K562 (cell line): ENCODE results near the gene ARHGAP26. TPM values are rescaled to one million over a fixed set of nuclear protein-coding genes. Genes with fewer than 3 reads are reported as not detected.

Source experiments
- ATAC-seq: fragments of 200-7000 bp; cut with Tn5 transposase; 3 replicates; pipeline ENCODE4 v1.9.1; 2020; ENCODE audit warnings: moderate library complexity
- BruUV-seq: library from RNA; stranded (reverse); fragments of 400-500 nt; replicated peaks from 2 replicates; lab custom pipeline; 2021; lab: Mats Ljungman, UMichigan
- CTCF ChIA-PET: fragments of 300-600 bp; formaldehyde crosslinking; extraction: SDS; loops from one replicate; lab custom pipeline; 2021; ENCODE audit warnings: low intra/inter-chr PET ratio; lab: Yijun Ruan, JAX
- POLR2A ChIA-PET: fragments of 300-600, 350-650 bp; sonication (Branson Sonifier 250); formaldehyde crosslinking; extraction: SDS; loops from one replicate; lab custom pipeline; 2021; ENCODE audit warnings: antibody characterized with exemption, inconsistent platforms; lab: Yijun Ruan, JAX
- DNase-seq, 4 experiments: peaks; one replicate each; pipeline versions ENCODE4 v3.0.0 to v3.0.0-alpha.2; 2011 to 2018; ENCODE audit warnings: low spot score in 3 of 4, mixed read lengths in 3 of 4; ENCODE audit errors: extremely low read depth in 1 of 4
- FAIRE-seq: peaks from 2 replicates; lab custom pipeline; 2011; peaks lifted over from hg19 to GRCh38; lab: Jason Lieb, UNC
- H2AFZ ChIP-seq: 2 replicates; pipeline ENCODE4 v1.6.0; 2011; ENCODE audit warnings: low read depth, low read length, control low read depth, inconsistent platforms
- H3K27ac ChIP-seq: fragments of 200-600 bp; 3 replicates; pipeline ENCODE4 v1.8.0; 2011; ENCODE audit warnings: low read depth, mild to moderate bottlenecking, control low read depth, inconsistent platforms, low read length, moderate library complexity, mixed read lengths; ENCODE audit errors: extremely low read depth
- H3K27me3 ChIP-seq, 2 experiments: fragments of 300-600 bp in 1 of 2; 2 replicates in 1 of 2; 3 replicates in 1 of 2; pipeline versions ENCODE4 v1.6.0 to v1.8.0; 2011; ENCODE audit warnings: inconsistent platforms in 2 of 2, low read length in 2 of 2, mild to moderate bottlenecking in 1 of 2, mixed read lengths in 1 of 2, moderate library complexity in 1 of 2; ENCODE audit not compliant: control insufficient read depth in 2 of 2, insufficient read depth in 2 of 2
- H3K36me3 ChIP-seq: fragments of 300-600 bp; 3 replicates; pipeline ENCODE4 v1.8.0; 2011; ENCODE audit warnings: mild to moderate bottlenecking, low read length, inconsistent platforms; ENCODE audit not compliant: control insufficient read depth, insufficient read depth
- H3K4me1 ChIP-seq, 2 experiments: fragments of 200-600 bp in 1 of 2; replicated peaks in 1 of 2; 2 replicates in 1 of 2; 3 replicates in 1 of 2; pipeline versions ENCODE4 v1.5.1 to v1.8.0; 2011; ENCODE audit warnings: inconsistent platforms in 2 of 2, low read length in 2 of 2, mild to moderate bottlenecking in 1 of 2, mixed read lengths in 1 of 2, moderate library complexity in 1 of 2; ENCODE audit not compliant: control insufficient read depth in 2 of 2, insufficient read depth in 2 of 2
- H3K4me2 ChIP-seq: 2 replicates; pipeline ENCODE4 v1.6.1; 2011; ENCODE audit warnings: low read length, control low read depth, inconsistent platforms, mixed read lengths; ENCODE audit not compliant: insufficient read depth
- H3K4me3 ChIP-seq: fragments of 200-600 bp; sonication (generic), shearing (Covaris generic); 2 replicates; pipeline ENCODE4 v1.5.1; 2016; ENCODE audit warnings: control low read depth, inconsistent platforms
- H3K79me2 ChIP-seq: fragments of 200-600 bp; 3 replicates; pipeline ENCODE4 v1.8.0; 2011; ENCODE audit warnings: low read length, inconsistent platforms; ENCODE audit not compliant: control insufficient read depth, insufficient read depth
- H3K9ac ChIP-seq, 2 experiments: 2 replicates each; pipeline versions ENCODE4 v1.6.0 to v1.6.1; 2011; ENCODE audit warnings: low read depth in 2 of 2, low read length in 2 of 2, control low read depth in 1 of 2, inconsistent platforms in 1 of 2, mild to moderate bottlenecking in 1 of 2, mixed read lengths in 1 of 2; ENCODE audit not compliant: insufficient read depth in 1 of 2
- H3K9me1 ChIP-seq: one replicate; pipeline ENCODE4 v1.6.0; 2011; ENCODE audit warnings: inconsistent platforms, mild to moderate bottlenecking, low read length, moderate library complexity; ENCODE audit not compliant: control insufficient read depth, insufficient read depth
- H3K9me3 ChIP-seq: replicated peaks from 2 replicates; pipeline ENCODE4 v1.5.1; 2011; ENCODE audit warnings: low read depth, low read length, inconsistent platforms; ENCODE audit not compliant: control insufficient read depth, insufficient read depth
- H4K20me1 ChIP-seq: replicated peaks from 2 replicates; pipeline ENCODE4 v1.6.1; 2011; ENCODE audit warnings: low read length, inconsistent platforms, mixed read lengths; ENCODE audit not compliant: control insufficient read depth, insufficient read depth
- ATF7 ChIP-seq: fragments of 450-650 bp; IDR thresholded peaks from 2 replicates; pipeline ENCODE4 v1.7.1; 2014; ENCODE audit warnings: mild to moderate bottlenecking, moderate library complexity
- CBX2 ChIP-seq: fragments of 200-600 bp; sonication (generic); IDR thresholded peaks from one replicate; pipeline ENCODE4 v1.6.1; 2012; ENCODE audit warnings: mild to moderate bottlenecking, low read length, inconsistent platforms; ENCODE audit not compliant: insufficient read depth, poor library complexity, severe bottlenecking
- CSDE1 ChIP-seq, 2 experiments: fragments of 450-650 bp; IDR thresholded peaks; 2 replicates each; pipeline ENCODE4 v1.6.1; 2016; ENCODE audit warnings: mild to moderate bottlenecking in 1 of 2
- GABPA ChIP-seq: fragments of 200-800 bp; sonication (Bioruptor generic); conservative IDR thresholded peaks from 2 replicates; pipeline ENCODE4 v1.6.1; 2016; ENCODE audit warnings: low read depth, missing genetic modification characterization, missing compliant biosample characterization
- HNRNPK ChIP-seq: fragments of 200-400 bp; formaldehyde crosslinking; IDR thresholded peaks from one replicate; pipeline ENCODE4 v1.6.1; 2018; ENCODE audit warnings: mild to moderate bottlenecking, low read depth, low read length; ENCODE audit not compliant: poor library complexity, severe bottlenecking
- RUNX1 ChIP-seq: sonication (generic); IDR thresholded peaks from 2 replicates; pipeline ENCODE4 v1.6.1; 2016; ENCODE audit warnings: antibody characterized with exemption, low read depth
- ZNF507 ChIP-seq: conservative IDR thresholded peaks from 2 replicates; pipeline ENCODE4 v1.6.1; 2017; ENCODE audit warnings: missing genetic modification characterization, missing compliant biosample characterization
- ZNF766 ChIP-seq: fragments of 200-800 bp; sonication (Bioruptor generic); conservative IDR thresholded peaks from 2 replicates; pipeline ENCODE4 v1.6.1; 2016; ENCODE audit warnings: missing genetic modification characterization, missing compliant biosample characterization
- ZSCAN32 ChIP-seq: fragments of 450-650 bp; formaldehyde crosslinking; IDR thresholded peaks from 2 replicates; pipeline ENCODE4 v1.4.0; 2020; ENCODE audit warnings: mild to moderate bottlenecking, moderate library complexity
- WGBS: fragments of 100-300 bp; shearing (Covaris generic); methylation state at CpG from one replicate; pipeline ENCODE4 v1.1.6; 2016; ENCODE audit warnings: low coverage, mixed read lengths; ENCODE audit not compliant: insufficient coverage; ENCODE audit errors: missing lambda C conversion rate; 5-methylcytosine and 5-hydroxymethylcytosine counted together
- in situ Hi-C: fragments of 300-500 bp; cut with MboI; formaldehyde crosslinking; loops from 4 replicates; pipeline ENCODE4 v1.15.0; 2018; ENCODE audit warnings: inconsistent platforms, mixed read lengths
- intact Hi-C: fragments of 100-400 bp; cut with micrococcal nuclease; formaldehyde crosslinking; loops from 2 replicates; pipeline ENCODE4 v1.14.2; 2022
- polyA plus RNA-seq, 8 experiments: library from polyadenylated mRNA; depleted of rRNA in 4 of 8; stranded (reverse) in 5 of 8; unstranded in 3 of 8; fragments of >200 nt; fragmentation: Nextera tagmentation in 2 of 8; fragmentation: Illumina TruSeq in 1 of 8; extraction: Ambion mirVana in 2 of 8; extraction: Trizol in 1 of 8; gene quantifications; 2 replicates each; pipeline versions ENCODE4 v1.2.1 to v1.2.3, GENCODE V29; 2011 to 2014; ENCODE audit warnings: inconsistent platforms in 1 of 8, missing spikeins in 1 of 8
- total RNA-seq, 7 experiments: library from RNA; depleted of rRNA in 6 of 7; stranded (reverse); fragments of >200 nt in 6 of 7; fragmentation: Illumina TruSeq in 2 of 7; extraction: Trizol in 2 of 7; gene quantifications; 2 replicates each; pipeline versions ENCODE4 v1.2.1 to v1.2.3, GENCODE V29; 2011 to 2021; ENCODE audit warnings: low replicate concordance in 1 of 7
- TF ChIP-seq, protein P1 (sequence below): sonication (generic); formaldehyde crosslinking; IDR thresholded peaks from 2 replicates; pipeline ENCODE4 v1.8.1; 2023; ENCODE audit warnings: mild to moderate bottlenecking, missing genetic modification reagents
- TF ChIP-seq, protein P2 (sequence below), 2 experiments: fragments of 450-650 bp in 1 of 2; sonication (generic) in 1 of 2; formaldehyde crosslinking in 1 of 2; IDR thresholded peaks in 1 of 2; conservative IDR thresholded peaks in 1 of 2; 2 replicates each; pipeline versions ENCODE4 v1.6.1 to v1.8.1; 2016 to 2023; ENCODE audit warnings: mild to moderate bottlenecking in 2 of 2, moderate library complexity in 2 of 2, inconsistent platforms in 1 of 2, missing genetic modification reagents in 1 of 2
- TF ChIP-seq, protein P3 (sequence below), 2 experiments: fragments of 450-650 bp in 1 of 2; IDR thresholded peaks; 2 replicates each; pipeline ENCODE4 v1.6.1; 2011 to 2017; ENCODE audit warnings: low read depth in 2 of 2, antibody characterized with exemption in 1 of 2, borderline replicate concordance in 1 of 2, low read length in 1 of 2, mild to moderate bottlenecking in 1 of 2, mixed read lengths in 1 of 2; ENCODE audit not compliant: control insufficient read depth in 1 of 2
- TF ChIP-seq, protein P4 (sequence below): fragments of 450-650 bp; formaldehyde crosslinking; IDR thresholded peaks from 2 replicates; pipeline ENCODE4 v1.4.0; 2022; ENCODE audit warnings: mild to moderate bottlenecking, moderate library complexity

Gene ARHGAP26
- total and polyA plus RNA-seq, 9 of the 15 experiments (the other 6 are each of a cell fraction or from before 2014, with no cell fraction given), result 0.13 to 1.1 (median 0.55) TPM

DNA sequence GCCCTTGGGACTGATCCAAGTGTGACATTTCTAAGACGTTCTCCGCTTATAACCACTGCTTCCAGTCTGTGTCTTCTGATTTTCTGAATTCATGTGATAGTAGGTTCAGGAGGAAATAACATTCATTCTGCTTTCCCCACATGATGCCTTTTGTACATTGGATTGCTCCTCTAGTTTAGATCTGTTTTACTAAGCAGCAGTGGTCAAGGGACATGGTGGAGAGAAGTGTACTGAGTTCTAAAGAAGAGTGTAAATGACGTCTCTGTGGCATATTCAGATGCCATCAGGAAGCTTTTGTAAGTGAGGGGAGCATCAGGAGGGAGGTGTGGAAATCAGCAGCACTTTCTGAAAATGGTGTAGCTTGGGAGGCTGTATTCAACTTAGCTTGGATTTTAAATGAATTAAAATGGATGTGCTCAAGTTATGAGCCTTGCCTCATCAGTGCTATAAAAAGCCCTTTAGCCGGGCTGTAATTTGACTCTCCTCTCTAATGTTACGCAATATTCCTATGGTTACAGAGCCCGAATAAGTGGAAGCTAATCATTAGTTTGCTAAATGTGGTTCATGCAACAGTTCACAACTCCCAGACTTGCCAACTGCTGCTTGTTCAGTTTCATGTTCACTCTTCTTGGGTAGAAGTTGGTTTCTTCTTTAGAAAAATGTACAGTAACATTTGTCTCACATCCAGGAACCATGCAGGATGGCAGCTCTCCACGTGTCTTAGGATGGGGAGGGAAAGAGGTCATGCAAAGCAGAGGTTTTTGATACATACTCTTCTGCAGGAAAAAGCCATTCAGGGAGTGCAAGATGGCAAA is 281.3 kb downstream of the ARHGAP26 start:
- intact Hi-C loops (no loop called here), in situ Hi-C loops (no loop called here)
- Histone ChIP-seq H3K4me3 (no peak overlapping the region), H4K20me1 (no peaks in the 10 kb centered on the region), H3K9me3 (no peaks in the 10 kb centered on the region), H2AFZ (peak overlapping the region; percentile 75), H3K9ac (no peak overlapping the region), H3K4me2 (peak overlapping the region; percentile 45), H3K27ac (no peak overlapping the region), H3K36me3 (no peaks in the 10 kb centered on the region), H3K4me1 (peaks cover 0 to 18% of the 10 kb centered on the region in 2 experiments; a peak in 3 of 5 replicates), H3K27me3 (peaks cover 0 to 4% of the 10 kb centered on the region in 2 experiments; a peak in 1 of 5 replicates), H3K9me1 (no peaks in the 10 kb centered on the region), H3K79me2 (no peaks in the 10 kb centered on the region)
- FAIRE-seq (no peak), DNase-seq (peak in 2 of 4 experiments; percentile 11 to 20), ATAC-seq (peak; percentile 64)
- ChIA-PET CTCF (no interaction called here), POLR2A (interaction anchor here (1.0 kb wide), 1 partner anchor 11 kb away, joined by 3 read pairs; no protein-coding TSS in a partner anchor)
- no TSS peak for BruUV-seq
- WGBS, result 5% methylated on average over 7 of the region's 7 CpGs
- TF ChIP-seq ZNF507 (tag) (no peak), GABPA (tag) (no peak), ATF7 (0 out of 2 replicates have a peak, but pooled peaks have one; percentile 29), ZSCAN32 (CRISPR knock-in tag) (no peak), RUNX1 (no peak), CBX2 (no peak), CSDE1 (IDR thresholded peaks at IDR 0.05) (no peak), HNRNPK (no peak), ZNF766 (no peak)
- TF ChIP-seq, protein P1, sequence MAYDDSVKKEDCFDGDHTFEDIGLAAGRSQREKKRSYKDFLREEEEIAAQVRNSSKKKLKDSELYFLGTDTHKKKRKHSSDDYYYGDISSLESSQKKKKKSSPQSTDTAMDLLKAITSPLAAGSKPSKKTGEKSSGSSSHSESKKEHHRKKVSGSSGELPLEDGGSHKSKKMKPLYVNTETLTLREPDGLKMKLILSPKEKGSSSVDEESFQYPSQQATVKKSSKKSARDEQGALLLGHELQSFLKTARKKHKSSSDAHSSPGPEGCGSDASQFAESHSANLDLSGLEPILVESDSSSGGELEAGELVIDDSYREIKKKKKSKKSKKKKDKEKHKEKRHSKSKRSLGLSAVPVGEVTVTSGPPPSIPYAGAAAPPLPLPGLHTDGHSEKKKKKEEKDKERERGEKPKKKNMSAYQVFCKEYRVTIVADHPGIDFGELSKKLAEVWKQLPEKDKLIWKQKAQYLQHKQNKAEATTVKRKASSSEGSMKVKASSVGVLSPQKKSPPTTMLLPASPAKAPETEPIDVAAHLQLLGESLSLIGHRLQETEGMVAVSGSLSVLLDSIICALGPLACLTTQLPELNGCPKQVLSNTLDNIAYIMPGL (CRISPR knock-in tag), result no peak
- TF ChIP-seq, protein P2, sequence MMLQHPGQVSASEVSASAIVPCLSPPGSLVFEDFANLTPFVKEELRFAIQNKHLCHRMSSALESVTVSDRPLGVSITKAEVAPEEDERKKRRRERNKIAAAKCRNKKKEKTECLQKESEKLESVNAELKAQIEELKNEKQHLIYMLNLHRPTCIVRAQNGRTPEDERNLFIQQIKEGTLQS (IDR thresholded peaks at IDR 0.05), result peak; percentile 62; the same call in 1 of the 2 replicates
- TF ChIP-seq, protein P2 (CRISPR knock-in tag; conservative IDR thresholded peaks at IDR 0.05), result no peak
- TF ChIP-seq, protein P3, sequence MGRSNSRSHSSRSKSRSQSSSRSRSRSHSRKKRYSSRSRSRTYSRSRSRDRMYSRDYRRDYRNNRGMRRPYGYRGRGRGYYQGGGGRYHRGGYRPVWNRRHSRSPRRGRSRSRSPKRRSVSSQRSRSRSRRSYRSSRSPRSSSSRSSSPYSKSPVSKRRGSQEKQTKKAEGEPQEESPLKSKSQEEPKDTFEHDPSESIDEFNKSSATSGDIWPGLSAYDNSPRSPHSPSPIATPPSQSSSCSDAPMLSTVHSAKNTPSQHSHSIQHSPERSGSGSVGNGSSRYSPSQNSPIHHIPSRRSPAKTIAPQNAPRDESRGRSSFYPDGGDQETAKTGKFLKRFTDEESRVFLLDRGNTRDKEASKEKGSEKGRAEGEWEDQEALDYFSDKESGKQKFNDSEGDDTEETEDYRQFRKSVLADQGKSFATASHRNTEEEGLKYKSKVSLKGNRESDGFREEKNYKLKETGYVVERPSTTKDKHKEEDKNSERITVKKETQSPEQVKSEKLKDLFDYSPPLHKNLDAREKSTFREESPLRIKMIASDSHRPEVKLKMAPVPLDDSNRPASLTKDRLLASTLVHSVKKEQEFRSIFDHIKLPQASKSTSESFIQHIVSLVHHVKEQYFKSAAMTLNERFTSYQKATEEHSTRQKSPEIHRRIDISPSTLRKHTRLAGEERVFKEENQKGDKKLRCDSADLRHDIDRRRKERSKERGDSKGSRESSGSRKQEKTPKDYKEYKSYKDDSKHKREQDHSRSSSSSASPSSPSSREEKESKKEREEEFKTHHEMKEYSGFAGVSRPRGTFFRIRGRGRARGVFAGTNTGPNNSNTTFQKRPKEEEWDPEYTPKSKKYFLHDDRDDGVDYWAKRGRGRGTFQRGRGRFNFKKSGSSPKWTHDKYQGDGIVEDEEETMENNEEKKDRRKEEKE (IDR thresholded peaks at IDR 0.05; ENCODE audit: borderline replicate concordance in 1 of 2, control insufficient read depth in 1 of 2, low read depth in 2 of 2, low read length in 1 of 2), result no peak
- TF ChIP-seq, protein P4, sequence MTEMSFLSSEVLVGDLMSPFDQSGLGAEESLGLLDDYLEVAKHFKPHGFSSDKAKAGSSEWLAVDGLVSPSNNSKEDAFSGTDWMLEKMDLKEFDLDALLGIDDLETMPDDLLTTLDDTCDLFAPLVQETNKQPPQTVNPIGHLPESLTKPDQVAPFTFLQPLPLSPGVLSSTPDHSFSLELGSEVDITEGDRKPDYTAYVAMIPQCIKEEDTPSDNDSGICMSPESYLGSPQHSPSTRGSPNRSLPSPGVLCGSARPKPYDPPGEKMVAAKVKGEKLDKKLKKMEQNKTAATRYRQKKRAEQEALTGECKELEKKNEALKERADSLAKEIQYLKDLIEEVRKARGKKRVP (CRISPR knock-in tag), result 0 out of 2 replicates have a peak, but pooled peaks have one; percentile 21
